IMR-90 (cell line): ENCODE measurements around the gene FAM171A1.

Experiments
- SMC3 ChIP-seq: fragments of 150-350 bp; IDR thresholded peaks from 2 replicates; pipeline ENCODE4 v1.6.1; 2016; ENCODE audit warnings: low read depth, mild to moderate bottlenecking, antibody characterized with exemption, low read length, moderate library complexity
- TF ChIP-seq, protein P1 (sequence below): conservative IDR thresholded peaks from 2 replicates; pipeline ENCODE4 v1.5.1; 2012; ENCODE audit warnings: mild to moderate bottlenecking, low read depth, low read length, improper control_type of control experiment

GRCh38 chr10:15329437-15329836 lies 41.7 kb downstream of the FAM171A1 start:
- TF ChIP-seq, protein P1, sequence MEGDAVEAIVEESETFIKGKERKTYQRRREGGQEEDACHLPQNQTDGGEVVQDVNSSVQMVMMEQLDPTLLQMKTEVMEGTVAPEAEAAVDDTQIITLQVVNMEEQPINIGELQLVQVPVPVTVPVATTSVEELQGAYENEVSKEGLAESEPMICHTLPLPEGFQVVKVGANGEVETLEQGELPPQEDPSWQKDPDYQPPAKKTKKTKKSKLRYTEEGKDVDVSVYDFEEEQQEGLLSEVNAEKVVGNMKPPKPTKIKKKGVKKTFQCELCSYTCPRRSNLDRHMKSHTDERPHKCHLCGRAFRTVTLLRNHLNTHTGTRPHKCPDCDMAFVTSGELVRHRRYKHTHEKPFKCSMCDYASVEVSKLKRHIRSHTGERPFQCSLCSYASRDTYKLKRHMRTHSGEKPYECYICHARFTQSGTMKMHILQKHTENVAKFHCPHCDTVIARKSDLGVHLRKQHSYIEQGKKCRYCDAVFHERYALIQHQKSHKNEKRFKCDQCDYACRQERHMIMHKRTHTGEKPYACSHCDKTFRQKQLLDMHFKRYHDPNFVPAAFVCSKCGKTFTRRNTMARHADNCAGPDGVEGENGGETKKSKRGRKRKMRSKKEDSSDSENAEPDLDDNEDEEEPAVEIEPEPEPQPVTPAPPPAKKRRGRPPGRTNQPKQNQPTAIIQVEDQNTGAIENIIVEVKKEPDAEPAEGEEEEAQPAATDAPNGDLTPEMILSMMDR = no peak
- TF ChIP-seq SMC3 = no peak
